Umbilical cord (tissue), 2 donors: ENCODE data around the gene MBD4. TPM values are rescaled to one million over a fixed set of nuclear protein-coding genes. Genes with fewer than 3 reads are reported as not detected.
A peak's percentile ranks its signal among the peaks of the same experiment; 100 is the strongest.
"Not testable (repeated sequence)": the region's sequence is repeated elsewhere in the genome, so short reads cannot be mapped to it uniquely, and the experiment has no call there.

ENCODE experiments used
- DNase-seq: peaks from one replicate; pipeline ENCODE4 v3.0.0-alpha.2; 2015; ENCODE audit warnings: low spot score
- total RNA-seq: library from RNA; depleted of rRNA; stranded (reverse); fragments of >200 nt; gene quantifications from one replicate; pipeline ENCODE4 v1.2.3, GENCODE V29; 2014; ENCODE audit warnings: low replicate concordance; ENCODE audit not compliant: insufficient read depth

MBD4 gene
- total RNA-seq, 1 donor from 2014 or later, result 16.4 TPM

- no peak for DNase-seq
These were observed 28.8 kb downstream of the MBD4 start for GRCh38 chr3:129410971-129411370.

GRCh38 chr3:129409541-129409940, 30.2 kb downstream of the MBD4 start:
- no peak for DNase-seq

- no peak for DNase-seq
These were observed 35.1 kb downstream of the MBD4 start for GRCh38 chr3:129404610-129405009.

GRCh38 chr3:129404130-129404529, 35.6 kb downstream of the MBD4 start:
- no peak for DNase-seq

GRCh38 chr3:129403450-129403849, 36.3 kb downstream of the MBD4 start:
- no peak for DNase-seq

- no peak for DNase-seq
These were observed 37.1 kb downstream of the MBD4 start for GRCh38 chr3:129402616-129403015.

GRCh38 chr3:129402210-129402609, 37.5 kb downstream of the MBD4 start:
- no peak for DNase-seq

GRCh38 chr3:129399895-129400357, 39.8 kb downstream of the MBD4 start:
- no peak for DNase-seq

GRCh38 chr3:129399145-129399894, 40.4 kb downstream of the MBD4 start:
- DNase-seq, result peak; percentile 98

- no peak for DNase-seq
These were observed 41.0 kb downstream of the MBD4 start for GRCh38 chr3:129398803-129399144.

- DNase-seq, result not testable (repeated sequence)
These were observed 45.8 kb downstream of the MBD4 start for GRCh38 chr3:129393760-129394564.

GRCh38 chr3:129393271-129393670, 46.5 kb downstream of the MBD4 start:
- no peak for DNase-seq

GRCh38 chr3:129392106-129392887, 47.5 kb downstream of the MBD4 start:
- not testable (repeated sequence) for DNase-seq

GRCh38 chr3:129391583-129391982, 48.2 kb downstream of the MBD4 start:
- not testable (repeated sequence) for DNase-seq

GRCh38 chr3:129389572-129389937, 50.2 kb downstream of the MBD4 start:
- no peak for DNase-seq

- DNase-seq, result peak; percentile 65
These were observed 50.8 kb downstream of the MBD4 start for GRCh38 chr3:129388791-129389571.

GRCh38 chr3:129387487-129387886, 52.3 kb downstream of the MBD4 start:
- DNase-seq, result no peak

GRCh38 chr3:129386984-129387383, 52.8 kb downstream of the MBD4 start:
- DNase-seq, result no peak

- DNase-seq, result not testable (repeated sequence)
These were observed 54.2 kb downstream of the MBD4 start for GRCh38 chr3:129385507-129385906.

GRCh38 chr3:129384594-129385323, 55.0 kb downstream of the MBD4 start:
- DNase-seq, result no peak

- DNase-seq, result not testable (repeated sequence)
These were observed 55.6 kb downstream of the MBD4 start for GRCh38 chr3:129384103-129384502.
